H9 (cell line): Measurements from ENCODE around the gene OR14K1. TPM values are rescaled to one million over a fixed set of nuclear protein-coding genes. Genes with fewer than 3 reads are reported as not detected.

ENCODE experiments used
- DNase-seq: peaks from one replicate; pipeline ENCODE4 v3.0.0-alpha.2; 2017
- H2AFZ ChIP-seq: one replicate; pipeline ENCODE4 v1.6.1; 2013; ENCODE audit warnings: mild to moderate bottlenecking, low read length, control low read depth, moderate library complexity
- H2AK5ac ChIP-seq: 2 replicates; pipeline ENCODE4 v1.6.1; 2013; ENCODE audit warnings: low read length, control low read depth, mixed read lengths; ENCODE audit not compliant: insufficient read length
- H2BK120ac ChIP-seq: one replicate; pipeline ENCODE4 v1.6.1; 2013; ENCODE audit warnings: low read depth, mild to moderate bottlenecking, low read length, control low read depth, inconsistent platforms; ENCODE audit not compliant: poor library complexity, severe bottlenecking
- H2BK12ac ChIP-seq: 2 replicates; pipeline ENCODE4 v1.6.1; 2013; ENCODE audit warnings: low read length, control low read depth, mixed read lengths, low read depth; ENCODE audit not compliant: insufficient read length
- H2BK15ac ChIP-seq: 2 replicates; pipeline ENCODE4 v1.6.1; 2013; ENCODE audit warnings: low read depth, low read length, control low read depth
- H2BK20ac ChIP-seq: one replicate; pipeline ENCODE4 v1.6.1; 2013; ENCODE audit warnings: low read depth, mild to moderate bottlenecking, low read length, control low read depth, inconsistent platforms; ENCODE audit not compliant: poor library complexity, severe bottlenecking
- H2BK5ac ChIP-seq: 2 replicates; pipeline ENCODE4 v1.6.1; 2013; ENCODE audit warnings: low read length, control low read depth, mixed read lengths; ENCODE audit not compliant: insufficient read length
- H3K14ac ChIP-seq: 2 replicates; pipeline ENCODE4 v1.6.1; 2013; ENCODE audit warnings: low read length, control low read depth; ENCODE audit not compliant: insufficient read depth
- H3K18ac ChIP-seq: 2 replicates; pipeline ENCODE4 v1.6.1; 2013; ENCODE audit warnings: low read depth, mild to moderate bottlenecking, mixed read lengths, low read length, control low read depth; ENCODE audit not compliant: insufficient read length
- H3K23ac ChIP-seq: 2 replicates; pipeline ENCODE4 v1.6.1; 2013; ENCODE audit warnings: low read length, control low read depth, mixed read lengths, low read depth; ENCODE audit not compliant: insufficient read length
- H3K23me2 ChIP-seq: 2 replicates; pipeline ENCODE4 v1.6.1; 2013; ENCODE audit warnings: low read depth, mild to moderate bottlenecking, mixed read lengths, low read length, control low read depth; ENCODE audit not compliant: insufficient read length, poor library complexity, severe bottlenecking
- H3K27ac ChIP-seq: 2 replicates; pipeline ENCODE4 v1.5.1; 2013; ENCODE audit warnings: low read length, control low read depth, mixed read lengths, low read depth; ENCODE audit not compliant: insufficient read length
- H3K27me3 ChIP-seq: 2 replicates; pipeline ENCODE4 v1.6.1; 2013; ENCODE audit warnings: low read length, control low read depth, inconsistent platforms; ENCODE audit not compliant: insufficient read depth
- H3K4ac ChIP-seq: 2 replicates; pipeline ENCODE4 v1.6.1; 2013; ENCODE audit warnings: low read depth, mild to moderate bottlenecking, control low read depth, inconsistent platforms, low read length, moderate library complexity
- H3K4me1 ChIP-seq: 2 replicates; pipeline ENCODE4 v1.6.1; 2013; ENCODE audit warnings: low read length, control low read depth, inconsistent platforms; ENCODE audit not compliant: insufficient read depth
- H3K4me2 ChIP-seq: 2 replicates; pipeline ENCODE4 v1.6.1; 2013; ENCODE audit warnings: low read length, control low read depth, mixed read lengths; ENCODE audit not compliant: insufficient read length, insufficient read depth
- H3K56ac ChIP-seq: 2 replicates; pipeline ENCODE4 v1.6.1; 2013; ENCODE audit warnings: low read depth, mild to moderate bottlenecking, mixed read lengths, low read length, control low read depth; ENCODE audit not compliant: insufficient read length
- H3K79me1 ChIP-seq: 2 replicates; pipeline ENCODE4 v1.6.1; 2013; ENCODE audit warnings: low read depth, mild to moderate bottlenecking, moderate library complexity, low read length, control low read depth, inconsistent platforms; ENCODE audit not compliant: insufficient read depth, poor library complexity, severe bottlenecking
- H3K79me2 ChIP-seq: 2 replicates; pipeline ENCODE4 v1.6.1; 2013; ENCODE audit warnings: low read length, control low read depth, inconsistent platforms; ENCODE audit not compliant: insufficient read depth
- H3K9ac ChIP-seq: 2 replicates; pipeline ENCODE4 v1.6.1; 2013; ENCODE audit warnings: low read length, control low read depth, mixed read lengths; ENCODE audit not compliant: insufficient read length; ENCODE audit errors: extremely low read depth
- H3K9me3 ChIP-seq: one replicate; pipeline ENCODE4 v1.6.1; 2013; ENCODE audit warnings: low read depth, low read length, inconsistent platforms; ENCODE audit not compliant: control insufficient read depth
- H3T11ph ChIP-seq: one replicate; pipeline ENCODE4 v1.6.1; 2013; ENCODE audit warnings: mild to moderate bottlenecking, low read length, control low read depth, inconsistent platforms
- H4K20me1 ChIP-seq: one replicate; pipeline ENCODE4 v1.6.1; 2013; ENCODE audit not compliant: control insufficient read depth, insufficient read length, insufficient read depth
- H4K5ac ChIP-seq: 2 replicates; pipeline ENCODE4 v1.6.1; 2013; ENCODE audit warnings: low read depth, mild to moderate bottlenecking, mixed read lengths, low read length, control low read depth; ENCODE audit not compliant: insufficient read length
- H4K8ac ChIP-seq: replicated peaks from 2 replicates; pipeline ENCODE4 v1.6.1; 2013; ENCODE audit warnings: low read length, control low read depth, mixed read lengths, low read depth; ENCODE audit not compliant: insufficient read length
- H4K91ac ChIP-seq: 2 replicates; pipeline ENCODE4 v1.6.1; 2013; ENCODE audit warnings: low read depth, mild to moderate bottlenecking, moderate library complexity, mixed read lengths, low read length, control low read depth; ENCODE audit not compliant: insufficient read length
- H3K27ac Mint-ChIP-seq, 3 experiments: 2 replicates in 2 of 3; 3 replicates in 1 of 3; pipeline ENCODE4 v1.8.0; 2020 to 2021; ENCODE audit warnings: mixed read lengths in 3 of 3, mild to moderate bottlenecking in 1 of 3, moderate library complexity in 1 of 3
- H3K27me3 Mint-ChIP-seq: 2 replicates; pipeline ENCODE4 v1.8.0; 2021; ENCODE audit warnings: low read depth, mild to moderate bottlenecking, moderate library complexity, mixed read lengths
- H3K36me3 Mint-ChIP-seq, 3 experiments: 2 replicates in 2 of 3; 3 replicates in 1 of 3; pipeline ENCODE4 v1.8.0; 2020 to 2021; ENCODE audit warnings: low read depth in 3 of 3, mixed read lengths in 3 of 3; ENCODE audit not compliant: insufficient read depth in 1 of 3
- H3K4me1 Mint-ChIP-seq, 2 experiments: 2 replicates each; pipeline ENCODE4 v1.8.0; 2020; ENCODE audit warnings: mixed read lengths in 2 of 2
- H3K4me3 Mint-ChIP-seq, 2 experiments: 2 replicates in 1 of 2; 3 replicates in 1 of 2; pipeline ENCODE4 v1.8.0; 2020 to 2021; ENCODE audit warnings: mild to moderate bottlenecking in 2 of 2, mixed read lengths in 2 of 2, moderate library complexity in 1 of 2
- H3K9me3 Mint-ChIP-seq, 2 experiments: 2 replicates in 1 of 2; 3 replicates in 1 of 2; pipeline ENCODE4 v1.8.0; 2020; ENCODE audit warnings: mild to moderate bottlenecking in 2 of 2, mixed read lengths in 2 of 2, moderate library complexity in 1 of 2
- WGBS: extraction: QIAGEN DNeasy Blood & Tissue Kit; methylation state at CpG from one replicate; pipeline ENCODE4 v1.1.7; 2013; ENCODE audit warnings: missing lambda C conversion rate, low lambda C conversion rate, mixed read lengths; ENCODE audit not compliant: insufficient read length; ENCODE audit errors: extremely low coverage; 5-methylcytosine and 5-hydroxymethylcytosine counted together
- total RNA-seq: library from RNA; stranded (reverse); gene quantifications from 2 replicates; pipeline ENCODE4 v1.2.1, GENCODE V29; 2021
- TF ChIP-seq, protein P1 (sequence below): fragments of 200-600 bp; sonication (generic); conservative IDR thresholded peaks from 3 replicates; pipeline ENCODE4 v1.8.0; 2021; ENCODE audit warnings: antibody characterized with exemption, mild to moderate bottlenecking

Gene OR14K1
- total RNA-seq, 1 experiment from 2014 or later, result not detected

- H3K4me3 Mint-ChIP-seq, result no peak overlapping the region
These were observed 9.2 kb downstream of the OR14K1 start for GRCh38 chr1:247747616-247748015.

More at GRCh38 chr1:247747616-247748015, 9.2 kb downstream of the OR14K1 start:
- H3K9me3 Mint-ChIP-seq, result peaks cover 46 to 61% of the 10 kb centered on the region in 2 experiments
- Histone ChIP-seq H2BK15ac (no peak overlapping the region), H2BK5ac (no peak overlapping the region), H3K9ac (no peak overlapping the region), H4K8ac (no peak overlapping the region), H2BK120ac (no peak overlapping the region), H3K79me2 (no peaks in the 10 kb centered on the region), H3K18ac (no peak overlapping the region), H2AFZ (no peak overlapping the region), H3K23ac (no peak overlapping the region), H4K20me1 (no peaks in the 10 kb centered on the region), H3K4me2 (no peak overlapping the region), H3K14ac (no peak overlapping the region), H3K27ac (no peak overlapping the region), H2BK20ac (no peak overlapping the region), H3K4ac (no peak overlapping the region), H2BK12ac (no peak overlapping the region), H3K4me1 (no peaks in the 10 kb centered on the region), H4K5ac (no peak overlapping the region), H3K56ac (no peak overlapping the region), H2AK5ac (no peak overlapping the region), H3K9me3 (peaks cover 13% of the 10 kb centered on the region), H3T11ph (no peak overlapping the region), H3K79me1 (no peaks in the 10 kb centered on the region), H3K27me3 (no peaks in the 10 kb centered on the region), H3K23me2 (no peaks in the 10 kb centered on the region), H4K91ac (no peak overlapping the region)
- no peaks in the 10 kb centered on the region for H3K4me1 Mint-ChIP-seq
- no peak overlapping the region for H3K27ac Mint-ChIP-seq
- no peak for DNase-seq
- no peaks in the 10 kb centered on the region for H3K27me3 Mint-ChIP-seq
- no CpG with 5 or more reads among the region's 7 CpGs for WGBS
- TF ChIP-seq, protein P1, sequence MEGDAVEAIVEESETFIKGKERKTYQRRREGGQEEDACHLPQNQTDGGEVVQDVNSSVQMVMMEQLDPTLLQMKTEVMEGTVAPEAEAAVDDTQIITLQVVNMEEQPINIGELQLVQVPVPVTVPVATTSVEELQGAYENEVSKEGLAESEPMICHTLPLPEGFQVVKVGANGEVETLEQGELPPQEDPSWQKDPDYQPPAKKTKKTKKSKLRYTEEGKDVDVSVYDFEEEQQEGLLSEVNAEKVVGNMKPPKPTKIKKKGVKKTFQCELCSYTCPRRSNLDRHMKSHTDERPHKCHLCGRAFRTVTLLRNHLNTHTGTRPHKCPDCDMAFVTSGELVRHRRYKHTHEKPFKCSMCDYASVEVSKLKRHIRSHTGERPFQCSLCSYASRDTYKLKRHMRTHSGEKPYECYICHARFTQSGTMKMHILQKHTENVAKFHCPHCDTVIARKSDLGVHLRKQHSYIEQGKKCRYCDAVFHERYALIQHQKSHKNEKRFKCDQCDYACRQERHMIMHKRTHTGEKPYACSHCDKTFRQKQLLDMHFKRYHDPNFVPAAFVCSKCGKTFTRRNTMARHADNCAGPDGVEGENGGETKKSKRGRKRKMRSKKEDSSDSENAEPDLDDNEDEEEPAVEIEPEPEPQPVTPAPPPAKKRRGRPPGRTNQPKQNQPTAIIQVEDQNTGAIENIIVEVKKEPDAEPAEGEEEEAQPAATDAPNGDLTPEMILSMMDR, result no peak
- H3K36me3 Mint-ChIP-seq, result no peaks in the 10 kb centered on the region; a peak in 2 of 7 replicates
